Measurements from ENCODE around the gene NRIP3. TPM values are rescaled to one million over a fixed set of nuclear protein-coding genes. Genes with fewer than 3 reads are reported as not detected.

The NRIP3 gene
- total RNA-seq, 1 experiment from 2014 or later = not detected

DNA sequence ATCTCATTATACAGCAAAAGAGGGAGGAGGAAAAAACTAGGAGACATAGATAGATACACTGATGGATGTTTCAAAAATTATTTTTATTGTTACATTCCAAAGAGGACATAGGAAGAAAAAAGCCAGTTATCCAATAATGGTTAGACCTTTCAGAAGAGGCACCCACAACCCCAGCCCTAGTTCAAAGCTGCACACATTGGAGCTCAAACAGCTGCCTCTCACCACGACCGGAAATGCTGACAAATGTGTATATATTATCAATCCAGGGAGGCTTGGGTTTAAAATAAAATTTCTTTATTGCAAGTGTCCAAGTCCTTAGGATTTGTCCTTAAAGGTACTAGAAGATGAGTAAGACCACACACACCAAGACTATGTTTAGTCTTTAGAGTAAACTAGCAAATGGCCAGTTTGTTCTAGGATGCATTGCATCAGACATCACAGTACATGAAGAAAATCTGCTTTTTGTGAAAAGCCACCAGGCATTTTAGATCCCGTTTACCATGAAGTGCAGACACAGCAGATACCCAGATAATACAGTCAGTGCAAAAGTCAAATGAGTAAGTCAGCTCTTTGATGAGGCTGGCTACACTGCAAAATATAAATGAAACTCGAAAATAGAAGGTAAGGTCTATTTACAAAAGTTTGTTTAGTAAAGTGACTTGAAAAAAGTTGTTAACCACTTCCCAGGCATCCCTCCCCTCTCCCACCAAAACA, 56.4 kb downstream of the NRIP3 start:
- no peaks in the 10 kb centered on the region for H3F3A ChIP-seq (ENCODE audit: low read length, unreplicated experiment)
- no peak for TF ChIP-seq EZH2 (IDR thresholded peaks at IDR 0.05; ENCODE audit: low read length, unreplicated experiment)
- no peak for TF ChIP-seq EZH2phosphoT487 (IDR thresholded peaks at IDR 0.05; ENCODE audit: borderline replicate concordance, low read length)
- TF ChIP-seq, protein P1, sequence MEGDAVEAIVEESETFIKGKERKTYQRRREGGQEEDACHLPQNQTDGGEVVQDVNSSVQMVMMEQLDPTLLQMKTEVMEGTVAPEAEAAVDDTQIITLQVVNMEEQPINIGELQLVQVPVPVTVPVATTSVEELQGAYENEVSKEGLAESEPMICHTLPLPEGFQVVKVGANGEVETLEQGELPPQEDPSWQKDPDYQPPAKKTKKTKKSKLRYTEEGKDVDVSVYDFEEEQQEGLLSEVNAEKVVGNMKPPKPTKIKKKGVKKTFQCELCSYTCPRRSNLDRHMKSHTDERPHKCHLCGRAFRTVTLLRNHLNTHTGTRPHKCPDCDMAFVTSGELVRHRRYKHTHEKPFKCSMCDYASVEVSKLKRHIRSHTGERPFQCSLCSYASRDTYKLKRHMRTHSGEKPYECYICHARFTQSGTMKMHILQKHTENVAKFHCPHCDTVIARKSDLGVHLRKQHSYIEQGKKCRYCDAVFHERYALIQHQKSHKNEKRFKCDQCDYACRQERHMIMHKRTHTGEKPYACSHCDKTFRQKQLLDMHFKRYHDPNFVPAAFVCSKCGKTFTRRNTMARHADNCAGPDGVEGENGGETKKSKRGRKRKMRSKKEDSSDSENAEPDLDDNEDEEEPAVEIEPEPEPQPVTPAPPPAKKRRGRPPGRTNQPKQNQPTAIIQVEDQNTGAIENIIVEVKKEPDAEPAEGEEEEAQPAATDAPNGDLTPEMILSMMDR (conservative IDR thresholded peaks at IDR 0.05; ENCODE audit: low read depth, low read length) = no peak
- H3K9ac ChIP-seq (ENCODE audit: low read length) = no peak overlapping the region
- intact Hi-C loops (cut with micrococcal nuclease) = no loop called here
- no peak overlapping the region for H3K27ac ChIP-seq (ENCODE audit: low read length)
- no peaks in the 10 kb centered on the region for H3K79me2 ChIP-seq (ENCODE audit: low read length)
- ATAC-seq (no peak), DNase-seq (no peak)
- no peak overlapping the region for H3K4me3 ChIP-seq (ENCODE audit: low read length)
- no peaks in the 10 kb centered on the region for H4K20me1 ChIP-seq (ENCODE audit: low read length)
- H3K4me2 ChIP-seq (ENCODE audit: low read length) = no peak overlapping the region
- TSS peak; percentile 66 for BruUV-seq (replicated peaks)
- H2AFZ ChIP-seq (ENCODE audit: low read length) = no peak overlapping the region
- H3K9me2 ChIP-seq (replicated peaks; ENCODE audit: low read length) = no peaks in the 10 kb centered on the region
- ChIA-PET CTCF (no interaction called here), POLR2A (ENCODE audit: unreplicated experiment) (no interaction called here)
- no peaks in the 10 kb centered on the region for H3K9me3 ChIP-seq (ENCODE audit: low read length)
- peaks cover 7% of the 10 kb centered on the region for H3K36me3 ChIP-seq (ENCODE audit: low read depth, low read length)
- no peaks in the 10 kb centered on the region for H3K4me1 ChIP-seq (ENCODE audit: insufficient read depth, low read length)
- no peaks in the 10 kb centered on the region for H3K27me3 ChIP-seq (ENCODE audit: low read length)

DNA sequence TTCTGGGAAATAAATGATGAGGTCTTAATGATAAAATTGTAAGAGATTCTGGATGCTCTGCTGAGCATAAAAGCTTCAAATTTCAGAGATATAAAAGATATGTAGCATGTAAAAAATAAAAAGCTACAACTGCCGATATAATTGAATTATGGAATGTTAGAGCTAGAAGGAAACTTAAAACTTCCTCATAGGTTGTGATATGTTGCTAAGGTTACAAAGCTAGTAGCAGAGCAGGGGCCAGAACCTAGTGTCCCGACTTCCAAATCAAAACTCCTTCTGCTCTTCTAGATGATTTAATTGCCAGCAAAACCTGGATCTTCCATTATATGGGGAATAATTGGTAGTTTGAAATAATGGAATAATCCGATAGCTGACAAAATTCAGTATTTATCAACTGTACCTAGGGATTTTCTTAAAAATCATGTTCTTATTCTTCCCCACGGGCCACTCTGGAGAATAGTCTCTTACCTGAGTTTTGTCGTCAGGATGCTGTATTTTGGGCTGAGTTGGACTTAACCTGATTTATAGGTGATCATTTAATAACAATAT, 61.2 kb downstream of the NRIP3 start, which contains the start of gene ASCL3:
Gene ASCL3, minus strand, starts transcription at position 499 of the 549 bp plus-strand sequence. CDS start 4,855 bp downstream, outside the sequence.
- Histone ChIP-seq H3F3A (ENCODE audit: low read length, unreplicated experiment) (no peaks in the 10 kb centered on the region), H2AFZ (ENCODE audit: low read length) (no peak within 1 kb of the TSS)

More for the DNA sequence above, 61.2 kb downstream of the NRIP3 start, which contains the start of gene ASCL3:
- H3K9ac ChIP-seq (ENCODE audit: low read length) = no peak within 1 kb of the TSS
- no peak within 1 kb of the TSS for H3K27ac ChIP-seq (ENCODE audit: low read length)
- ATAC-seq (no peak), DNase-seq (no peak)
- H3K4me3 ChIP-seq (ENCODE audit: low read length) = no peak within 1 kb of the TSS
- intact Hi-C loops (cut with micrococcal nuclease) = no loop called here
- H3K79me2 ChIP-seq (ENCODE audit: low read length) = no peaks in the 10 kb centered on the region
- H3K9me3 ChIP-seq (ENCODE audit: low read length) = no peaks in the 10 kb centered on the region
- H3K9me2 ChIP-seq (replicated peaks; ENCODE audit: low read length) = no peaks in the 10 kb centered on the region
- POLR2A ChIA-PET (ENCODE audit: unreplicated experiment) = no interaction called here
- H3K4me2 ChIP-seq (ENCODE audit: low read length) = no peak within 1 kb of the TSS
- no peaks in the 10 kb centered on the region for H3K27me3 ChIP-seq (ENCODE audit: low read length)
- CTCF ChIA-PET = interaction anchor here (0.6 kb wide), 1 partner anchor 519 kb away, joined by 5 read pairs; no protein-coding TSS in a partner anchor
- no peaks in the 10 kb centered on the region for H4K20me1 ChIP-seq (ENCODE audit: low read length)
- no peak for TF ChIP-seq EZH2phosphoT487 (IDR thresholded peaks at IDR 0.05; ENCODE audit: borderline replicate concordance, low read length)
- no peak for TF ChIP-seq EZH2 (IDR thresholded peaks at IDR 0.05; ENCODE audit: low read length, unreplicated experiment)
- TF ChIP-seq, protein P1 (conservative IDR thresholded peaks at IDR 0.05; ENCODE audit: low read depth, low read length) = no peak
- BruUV-seq (replicated peaks) = no TSS peak
- peaks cover 3% of the 10 kb centered on the region; the same call in 1 of the 2 replicates for H3K36me3 ChIP-seq (ENCODE audit: low read depth, low read length)
- H3K4me1 ChIP-seq (ENCODE audit: insufficient read depth, low read length) = no peaks in the 10 kb centered on the region

Data from PC-3 (cell line).